Measurements from ENCODE around the gene PTPRM. TPM values are rescaled to one million over a fixed set of nuclear protein-coding genes. Genes with fewer than 3 reads are reported as not detected.

The PTPRM gene
- total RNA-seq, 1 experiment from 2014 or later = 45.6 TPM

DNA sequence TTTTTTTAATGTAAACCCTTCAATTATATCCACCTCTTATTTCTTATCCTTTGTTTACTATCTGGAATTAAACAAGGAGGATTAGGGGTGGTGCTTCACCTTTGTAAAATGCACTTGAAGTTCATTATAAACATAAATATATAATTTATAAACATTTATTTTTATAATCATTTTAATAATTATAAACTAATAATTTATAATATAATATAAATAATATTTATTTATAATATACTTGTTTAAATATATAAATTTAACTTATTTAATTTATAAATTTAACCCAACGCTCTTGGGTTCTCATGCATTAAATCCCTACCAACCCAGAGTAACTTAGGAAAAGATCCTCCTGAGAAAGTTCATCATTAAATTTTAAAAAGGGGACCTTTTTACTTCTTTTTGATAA lies 452.5 kb downstream of the PTPRM start:
- H3K27ac ChIP-seq (ENCODE audit: low read length) = no peak overlapping the region
- H4K20me1 ChIP-seq (ENCODE audit: low read length) = no peaks in the 10 kb centered on the region
- H3K4me2 ChIP-seq (ENCODE audit: low read length) = no peak overlapping the region
- TF ChIP-seq EZH2 (IDR thresholded peaks at IDR 0.05; ENCODE audit: low read length, unreplicated experiment) (no peak), EZH2phosphoT487 (IDR thresholded peaks at IDR 0.05; ENCODE audit: borderline replicate concordance, low read length) (no peak)
- TF ChIP-seq, protein P1, sequence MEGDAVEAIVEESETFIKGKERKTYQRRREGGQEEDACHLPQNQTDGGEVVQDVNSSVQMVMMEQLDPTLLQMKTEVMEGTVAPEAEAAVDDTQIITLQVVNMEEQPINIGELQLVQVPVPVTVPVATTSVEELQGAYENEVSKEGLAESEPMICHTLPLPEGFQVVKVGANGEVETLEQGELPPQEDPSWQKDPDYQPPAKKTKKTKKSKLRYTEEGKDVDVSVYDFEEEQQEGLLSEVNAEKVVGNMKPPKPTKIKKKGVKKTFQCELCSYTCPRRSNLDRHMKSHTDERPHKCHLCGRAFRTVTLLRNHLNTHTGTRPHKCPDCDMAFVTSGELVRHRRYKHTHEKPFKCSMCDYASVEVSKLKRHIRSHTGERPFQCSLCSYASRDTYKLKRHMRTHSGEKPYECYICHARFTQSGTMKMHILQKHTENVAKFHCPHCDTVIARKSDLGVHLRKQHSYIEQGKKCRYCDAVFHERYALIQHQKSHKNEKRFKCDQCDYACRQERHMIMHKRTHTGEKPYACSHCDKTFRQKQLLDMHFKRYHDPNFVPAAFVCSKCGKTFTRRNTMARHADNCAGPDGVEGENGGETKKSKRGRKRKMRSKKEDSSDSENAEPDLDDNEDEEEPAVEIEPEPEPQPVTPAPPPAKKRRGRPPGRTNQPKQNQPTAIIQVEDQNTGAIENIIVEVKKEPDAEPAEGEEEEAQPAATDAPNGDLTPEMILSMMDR (conservative IDR thresholded peaks at IDR 0.05; ENCODE audit: low read depth, low read length) = no peak
- no peak for ATAC-seq
- H2AFZ ChIP-seq (ENCODE audit: low read length) = no peak overlapping the region
- no peaks in the 10 kb centered on the region for H3K36me3 ChIP-seq (ENCODE audit: low read depth, low read length)
- H3K9me2 ChIP-seq (replicated peaks; ENCODE audit: low read length) = no peaks in the 10 kb centered on the region
- H3K9me3 ChIP-seq (ENCODE audit: low read length) = no peaks in the 10 kb centered on the region
- no peak overlapping the region for H3K9ac ChIP-seq (ENCODE audit: low read length)
- H3K27me3 ChIP-seq (ENCODE audit: low read length) = no peaks in the 10 kb centered on the region
- ChIA-PET CTCF (no interaction called here), POLR2A (ENCODE audit: unreplicated experiment) (no interaction called here)
- H3K4me1 ChIP-seq (ENCODE audit: insufficient read depth, low read length) = no peaks in the 10 kb centered on the region
- no peak overlapping the region for H3K4me3 ChIP-seq (ENCODE audit: low read length)
- BruUV-seq (replicated peaks) = no TSS peak
- DNase-seq = no peak
- intact Hi-C loops (cut with micrococcal nuclease) = no loop called here
- H3K79me2 ChIP-seq (ENCODE audit: low read length) = no peaks in the 10 kb centered on the region
- no peaks in the 10 kb centered on the region for H3F3A ChIP-seq (ENCODE audit: low read length, unreplicated experiment)

DNA sequence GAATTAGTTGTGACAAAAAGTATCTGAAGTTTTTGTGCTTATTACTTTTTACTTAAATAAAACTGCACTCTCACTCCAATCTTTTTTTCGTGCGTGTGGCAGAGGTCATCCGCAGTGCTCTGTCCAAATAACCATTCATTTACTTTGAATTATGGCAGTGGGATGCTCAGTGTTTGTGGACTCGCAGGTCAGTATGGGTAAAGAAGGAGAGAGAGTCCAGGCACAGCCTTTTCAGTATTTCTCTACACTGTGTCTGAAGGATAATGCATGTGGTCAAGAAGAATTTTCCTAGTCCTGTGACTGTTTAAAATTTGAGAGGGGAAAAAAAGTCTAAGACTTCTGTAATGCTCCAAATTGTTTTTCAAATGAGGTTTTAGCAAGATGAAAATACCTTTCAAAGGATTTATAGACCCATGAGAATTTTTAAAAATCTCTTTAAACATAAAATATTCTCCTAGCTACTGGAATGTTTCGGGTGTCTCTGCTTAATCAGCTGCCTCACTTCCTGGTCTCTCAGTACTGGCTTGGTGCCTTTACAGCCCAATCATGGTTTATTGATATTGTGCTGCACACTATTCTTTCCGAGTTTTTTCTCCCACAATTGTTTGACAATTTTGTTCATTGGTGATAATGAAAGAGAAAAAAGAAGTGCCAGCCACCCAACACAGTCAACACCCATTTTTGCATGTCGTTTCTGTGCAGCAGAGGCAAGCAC lies 453.2 kb downstream of the PTPRM start:
- Histone ChIP-seq H3K9me2 (replicated peaks; ENCODE audit: low read length) (no peaks in the 10 kb centered on the region), H3K4me2 (ENCODE audit: low read length) (no peak overlapping the region), H3K27ac (ENCODE audit: low read length) (no peak overlapping the region), H3K79me2 (ENCODE audit: low read length) (no peaks in the 10 kb centered on the region), H3K36me3 (ENCODE audit: low read depth, low read length) (no peaks in the 10 kb centered on the region), H3K4me3 (ENCODE audit: low read length) (no peak overlapping the region), H4K20me1 (ENCODE audit: low read length) (no peaks in the 10 kb centered on the region), H3F3A (ENCODE audit: low read length, unreplicated experiment) (no peaks in the 10 kb centered on the region), H3K4me1 (ENCODE audit: insufficient read depth, low read length) (no peaks in the 10 kb centered on the region), H3K9ac (ENCODE audit: low read length) (no peak overlapping the region), H3K27me3 (ENCODE audit: low read length) (no peaks in the 10 kb centered on the region), H3K9me3 (ENCODE audit: low read length) (no peaks in the 10 kb centered on the region), H2AFZ (ENCODE audit: low read length) (no peak overlapping the region)
- intact Hi-C loops (cut with micrococcal nuclease) = no loop called here
- no peak for DNase-seq
- no peak for ATAC-seq
- TF ChIP-seq EZH2phosphoT487 (IDR thresholded peaks at IDR 0.05; ENCODE audit: borderline replicate concordance, low read length) = no peak
- TF ChIP-seq, protein P1 (conservative IDR thresholded peaks at IDR 0.05; ENCODE audit: low read depth, low read length) = no peak
- no peak for TF ChIP-seq EZH2 (IDR thresholded peaks at IDR 0.05; ENCODE audit: low read length, unreplicated experiment)
- POLR2A ChIA-PET (ENCODE audit: unreplicated experiment) = no interaction called here
- BruUV-seq (replicated peaks) = no TSS peak
- CTCF ChIA-PET = no interaction called here

DNA sequence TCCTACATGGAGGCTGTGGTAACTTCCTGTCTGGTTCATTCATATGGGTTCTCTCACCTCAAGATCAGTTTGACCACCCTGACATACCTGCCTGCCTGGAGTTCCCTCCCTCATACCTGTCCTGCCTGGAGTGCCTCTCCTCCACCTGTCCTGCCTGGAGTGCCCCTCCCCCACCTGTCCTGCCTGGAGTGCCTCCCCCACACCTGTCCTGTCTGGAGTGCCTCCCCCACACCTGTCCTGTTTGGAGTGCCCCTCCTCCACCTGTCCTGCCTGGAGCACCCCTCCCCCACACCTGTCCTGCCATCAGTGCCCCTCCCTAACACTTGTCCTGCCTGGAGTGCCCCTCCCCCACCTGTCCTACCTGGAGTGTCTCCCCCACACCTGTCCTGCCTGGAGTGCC lies 461.9 kb downstream of the PTPRM start:
- H3K36me3 ChIP-seq (ENCODE audit: low read depth, low read length) = no peaks in the 10 kb centered on the region
- no peaks in the 10 kb centered on the region for H3K9me2 ChIP-seq (replicated peaks; ENCODE audit: low read length)
- no peaks in the 10 kb centered on the region for H3K9me3 ChIP-seq (ENCODE audit: low read length)
- H3F3A ChIP-seq (ENCODE audit: low read length, unreplicated experiment) = no peaks in the 10 kb centered on the region
- H3K27ac ChIP-seq (ENCODE audit: low read length) = no peak overlapping the region
- H3K9ac ChIP-seq (ENCODE audit: low read length) = no peak overlapping the region
- H3K4me1 ChIP-seq (ENCODE audit: insufficient read depth, low read length) = no peaks in the 10 kb centered on the region
- no peak overlapping the region for H3K4me3 ChIP-seq (ENCODE audit: low read length)
- no peaks in the 10 kb centered on the region for H3K27me3 ChIP-seq (ENCODE audit: low read length)
- ChIA-PET POLR2A (ENCODE audit: unreplicated experiment) (no interaction called here), CTCF (no interaction called here)
- H2AFZ ChIP-seq (ENCODE audit: low read length) = no peak overlapping the region
- DNase-seq (no peak), ATAC-seq (no peak)
- H3K4me2 ChIP-seq (ENCODE audit: low read length) = no peak overlapping the region
- intact Hi-C loops (cut with micrococcal nuclease) = no loop called here
- H4K20me1 ChIP-seq (ENCODE audit: low read length) = no peaks in the 10 kb centered on the region
- no peak for TF ChIP-seq EZH2 (IDR thresholded peaks at IDR 0.05; ENCODE audit: low read length, unreplicated experiment)
- TF ChIP-seq, protein P1 (conservative IDR thresholded peaks at IDR 0.05; ENCODE audit: low read depth, low read length) = no peak
- H3K79me2 ChIP-seq (ENCODE audit: low read length) = no peaks in the 10 kb centered on the region
- no TSS peak for BruUV-seq (replicated peaks)
